ENCODE results near the gene CALN1.

GRCh38 chr7:72211175-72211574 is 201.0 kb downstream of the CALN1 start:
- no peak for TF ChIP-seq CTCF (IDR thresholded peaks at IDR 0.05; ENCODE audit: insufficient read depth, low read depth, low read length)
- no peak for TF ChIP-seq EZH2 (IDR thresholded peaks at IDR 0.05; ENCODE audit: insufficient read depth, low read length)

Measured in astrocyte (in vitro differentiated cells and primary cell).